ENCODE measurements around the gene SVEP1.

SVEP1 gene

GRCh38 chr9:110355911-110356310, 223.6 kb downstream of the SVEP1 start:
- no peak for DNase-seq

GRCh38 chr9:110351009-110351467, 228.5 kb downstream of the SVEP1 start:
- DNase-seq: peak; percentile 18

- no peak for DNase-seq
These were observed 233.2 kb downstream of the SVEP1 start for GRCh38 chr9:110346325-110346724.

DNA sequence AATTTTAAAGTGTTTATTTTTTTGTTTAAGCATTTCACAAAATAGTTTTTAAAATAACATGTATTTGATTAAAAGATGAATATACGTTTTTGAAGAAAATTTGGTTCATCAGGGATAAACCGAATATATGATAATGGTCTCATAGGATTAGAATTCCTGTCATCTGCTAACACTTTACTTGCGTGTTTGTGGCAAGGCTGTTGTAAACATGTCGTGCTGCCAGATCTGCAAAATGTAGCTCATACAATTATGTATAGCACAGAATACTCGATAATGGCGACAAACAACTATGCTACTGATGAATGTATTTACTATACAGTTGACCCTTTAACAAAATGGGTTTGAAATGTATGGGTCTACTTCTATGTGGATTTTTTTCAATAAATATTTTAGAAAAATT, 234.7 kb downstream of the SVEP1 start:
- DNase-seq: no peak

DNA sequence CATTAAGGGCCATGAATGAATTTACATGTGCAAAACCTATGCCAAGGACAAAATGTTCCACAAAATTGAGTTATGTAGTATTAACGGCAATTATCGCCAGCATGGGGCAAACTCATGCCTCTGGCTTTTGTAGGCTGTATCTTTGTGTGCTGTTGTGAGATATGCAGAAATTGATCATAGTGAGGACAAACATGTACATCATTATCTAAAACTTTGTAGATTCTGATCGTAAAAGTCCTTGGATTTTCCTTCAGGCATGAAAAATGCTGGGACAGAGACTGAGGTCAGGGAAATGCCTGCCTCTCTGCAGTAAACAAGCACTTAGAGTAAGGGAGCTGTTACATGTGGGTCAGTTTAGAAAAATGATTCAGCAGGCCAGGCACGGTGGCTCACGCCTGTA, 236.0 kb downstream of the SVEP1 start:
- DNase-seq: no peak

DNA sequence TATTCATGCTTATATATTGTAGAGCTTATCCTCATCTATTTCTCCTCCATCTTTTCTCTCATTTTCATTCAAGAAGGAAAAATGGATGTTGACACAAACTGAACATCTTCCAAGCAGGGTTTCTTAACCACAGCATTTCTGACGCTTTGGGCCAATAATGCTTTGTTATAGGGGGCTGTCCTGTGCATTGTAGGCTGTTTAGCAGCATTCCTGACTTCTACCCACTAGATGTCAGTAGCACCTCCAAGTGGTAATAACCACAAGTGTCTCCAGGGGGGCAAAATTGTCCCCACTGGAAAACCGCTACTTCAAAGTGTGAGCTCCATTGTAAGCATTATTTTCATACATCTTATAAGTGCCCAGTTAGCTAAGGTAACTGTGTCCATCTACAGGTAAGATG, 239.2 kb downstream of the SVEP1 start:
- DNase-seq: no peak

DNA sequence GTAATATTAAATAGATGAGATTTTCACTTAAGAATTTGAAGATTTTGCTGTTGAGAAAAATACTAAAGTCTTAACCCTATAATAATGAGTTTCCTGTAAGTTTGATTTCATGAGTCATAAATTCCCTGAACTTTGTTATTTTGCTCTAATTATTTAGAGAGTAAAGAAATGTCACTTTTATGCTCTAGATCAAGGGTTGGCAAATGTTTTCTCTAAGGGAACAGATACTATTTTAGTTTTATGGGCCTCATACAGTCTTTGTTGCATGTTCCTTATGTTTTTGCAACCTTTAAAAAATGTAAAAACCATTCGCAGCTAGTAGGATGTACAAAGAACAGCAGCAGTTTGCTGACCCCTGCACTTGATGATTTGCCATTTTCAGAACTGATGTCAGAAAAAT, 241.4 kb downstream of the SVEP1 start:
- DNase-seq: no peak

- DNase-seq: no peak
These were observed 241.8 kb downstream of the SVEP1 start, which contains the start of gene TXNDC8 for GRCh38 chr9:110337727-110338126. TXNDC8 (minus strand) TSS chr9:110337863.

DNA sequence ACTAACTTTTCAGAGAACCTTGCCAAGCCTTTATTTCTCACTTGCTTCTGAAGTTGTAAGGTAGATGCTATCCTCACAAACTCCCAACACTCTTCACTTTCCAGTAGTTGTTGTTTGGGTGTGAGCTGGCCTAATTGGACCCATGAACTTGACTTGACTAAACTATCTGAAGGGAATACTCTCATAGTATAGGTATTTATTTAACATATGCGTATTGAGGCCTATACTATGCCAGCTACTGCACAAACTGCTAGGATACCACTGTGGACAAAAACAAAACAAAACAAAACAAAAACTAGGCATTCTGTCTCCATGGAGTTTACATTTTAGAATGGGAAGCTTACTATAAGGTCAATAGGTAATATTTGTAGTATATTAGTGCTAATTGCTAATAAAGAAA, 243.2 kb downstream of the SVEP1 start:
- no peak for DNase-seq

DNA sequence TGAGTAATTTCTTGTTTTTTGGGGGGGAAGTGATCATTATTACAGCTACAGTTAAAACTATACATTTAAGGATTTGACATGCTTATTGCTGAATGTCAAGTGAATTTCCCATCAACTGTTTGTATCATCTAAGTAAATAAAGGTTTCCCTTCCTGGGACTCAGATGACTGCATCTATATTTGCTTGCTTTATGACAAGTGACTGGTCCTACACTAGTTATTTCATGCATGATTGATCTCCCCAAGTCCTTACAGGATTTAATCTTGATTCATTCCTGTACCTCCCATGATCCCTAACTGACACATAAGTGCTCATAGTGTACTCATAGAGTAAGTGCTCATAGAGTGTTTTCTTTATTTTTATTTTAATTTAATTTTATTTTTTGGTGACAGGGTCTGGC, 244.7 kb downstream of the SVEP1 start:
- DNase-seq: no peak

- no peak for DNase-seq
These were observed 245.4 kb downstream of the SVEP1 start for GRCh38 chr9:110334183-110334582.

- no peak for DNase-seq
These were observed 246.8 kb downstream of the SVEP1 start for GRCh38 chr9:110332766-110333165.

GRCh38 chr9:110330484-110331105, 248.9 kb downstream of the SVEP1 start:
- DNase-seq: no peak

DNA sequence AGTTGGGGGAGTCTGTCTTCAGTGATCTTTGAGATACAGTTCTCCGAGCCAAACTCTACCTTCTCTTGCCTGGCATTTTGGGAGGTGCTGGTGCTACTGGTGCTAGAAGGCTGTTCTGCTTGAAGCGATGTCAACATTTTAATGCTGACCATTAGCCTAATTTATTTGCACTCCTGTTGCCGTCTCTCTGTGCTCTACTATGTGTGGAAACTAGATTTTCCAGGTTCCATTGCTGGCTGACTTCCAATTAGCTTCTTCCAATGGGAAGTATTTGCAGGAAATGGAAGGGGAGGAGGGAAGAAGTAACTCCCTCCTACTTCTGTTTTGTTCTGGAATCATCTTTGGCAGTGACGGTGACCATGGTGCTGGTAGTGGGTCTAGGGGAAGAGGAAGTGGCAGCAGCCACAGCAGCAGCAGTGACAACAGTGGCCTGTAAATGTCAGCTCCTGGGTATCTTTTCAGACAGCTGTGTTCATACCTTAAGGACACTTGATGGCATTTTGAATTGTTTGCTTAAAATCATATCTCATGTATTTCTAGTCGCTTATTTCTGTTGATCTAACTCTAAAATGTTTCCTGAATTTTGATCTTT, 249.8 kb downstream of the SVEP1 start:
- no peak for DNase-seq

DNA sequence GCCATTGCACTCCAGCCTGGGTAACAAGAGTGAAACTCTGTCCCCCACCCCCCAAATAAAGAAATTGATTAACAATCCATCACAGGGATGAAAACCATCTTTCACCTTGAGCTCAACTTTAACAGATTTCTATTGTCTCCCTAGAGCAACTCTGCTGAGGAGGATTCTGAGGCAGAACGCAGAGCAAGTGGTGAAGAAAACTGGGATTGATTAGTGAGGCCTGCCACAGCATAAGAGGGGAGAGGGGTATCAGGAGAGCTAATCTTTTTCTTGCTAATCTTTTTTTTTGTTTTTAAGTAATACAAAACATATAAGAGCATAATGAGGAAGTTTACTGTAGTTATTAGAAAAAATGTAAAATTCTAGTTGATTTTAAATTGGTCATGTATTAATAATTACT, 250.8 kb downstream of the SVEP1 start:
- DNase-seq: no peak

DNA sequence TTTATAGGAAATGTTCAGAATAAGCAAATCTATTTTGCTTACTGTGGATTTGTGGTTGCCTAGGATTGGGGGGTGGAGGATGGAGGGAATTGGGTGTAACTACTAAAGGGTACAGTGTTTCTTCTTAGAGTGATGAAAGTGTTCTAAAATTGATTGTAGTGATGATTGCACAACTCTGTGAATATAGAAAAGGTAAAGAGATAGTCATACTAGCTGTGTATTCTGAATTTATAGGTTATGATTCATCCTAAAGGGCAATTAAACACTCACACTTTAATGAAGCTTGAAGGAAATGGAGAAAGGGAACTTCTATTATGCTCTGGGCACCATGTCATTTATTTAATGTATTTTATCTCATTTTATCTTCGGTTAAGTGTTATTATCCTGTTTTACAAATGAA, 251.8 kb downstream of the SVEP1 start:
- no peak for DNase-seq

DNA sequence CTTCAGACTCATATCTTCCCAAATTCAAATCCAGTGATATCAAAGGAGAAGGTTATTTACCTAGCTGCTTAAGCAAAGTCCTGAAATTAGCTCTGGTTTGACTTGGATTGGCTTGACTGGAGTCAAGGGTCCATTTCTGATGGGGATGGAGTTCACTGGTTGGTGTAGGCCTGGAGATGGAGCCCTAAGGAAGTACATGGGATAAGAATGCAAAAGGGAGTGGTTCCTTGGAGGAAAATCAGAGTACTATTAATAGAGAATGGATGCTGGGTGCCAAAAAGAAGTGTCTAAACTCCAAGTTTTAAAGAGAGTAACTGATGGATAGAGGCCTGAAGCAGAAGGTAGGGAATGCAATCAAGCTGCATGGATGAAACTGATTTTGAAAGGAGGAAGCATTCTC, 255.7 kb downstream of the SVEP1 start:
- DNase-seq: no peak

GRCh38 chr9:110320651-110321445, 258.7 kb downstream of the SVEP1 start:
- DNase-seq: no peak

- DNase-seq: no peak
These were observed 259.6 kb downstream of the SVEP1 start for GRCh38 chr9:110319781-110320492.

- DNase-seq: no peak
These were observed 261.6 kb downstream of the SVEP1 start for GRCh38 chr9:110317911-110318310.

GRCh38 chr9:110316261-110317075, 263.1 kb downstream of the SVEP1 start:
- no peak for DNase-seq

All from activated CD4-positive, alpha-beta T cell treated with anti-CD3 and anti-CD28 coated beads, Interleukin-2, amount 50 U/mL, for 16 hours (primary cell).